HL-60 (cell line): ENCODE measurements around the gene DDIT3.

Experiments
- DNase-seq, 2 experiments: peaks; one replicate each; pipeline ENCODE4 v3.0.0-alpha.2; 2010 to 2020; ENCODE audit warnings: low read depth in 1 of 2, low spot score in 1 of 2
- H3K27ac ChIP-seq: fragments of 250-450 bp; sonication (Bioruptor Pico); replicated peaks from 2 replicates; pipeline ENCODE4 v1.5.1; 2020; ENCODE audit warnings: mild to moderate bottlenecking, moderate library complexity
- H3K27me3 ChIP-seq: fragments of 250-450 bp; sonication (Bioruptor Pico); 2 replicates; pipeline ENCODE4 v1.5.1; 2021; ENCODE audit warnings: mild to moderate bottlenecking, moderate library complexity; ENCODE audit not compliant: insufficient read depth, poor library complexity, severe bottlenecking
- H3K4me3 ChIP-seq: replicated peaks from 2 replicates; pipeline ENCODE4 v1.5.1; 2011; ENCODE audit warnings: mild to moderate bottlenecking, control low read depth, low read length; ENCODE audit not compliant: insufficient read depth
- GABPA ChIP-seq: IDR thresholded peaks from 2 replicates; pipeline ENCODE4 v1.6.1; 2012; ENCODE audit warnings: low read depth
- POLR2AphosphoS5 ChIP-seq: IDR thresholded peaks from 2 replicates; pipeline ENCODE4 v1.6.1; 2012; ENCODE audit warnings: low read depth
- SPI1 ChIP-seq: IDR thresholded peaks from 2 replicates; pipeline ENCODE4 v1.6.1; 2012; ENCODE audit warnings: low read depth, mild to moderate bottlenecking, borderline replicate concordance
- TF ChIP-seq, protein P1 (sequence below): IDR thresholded peaks from 2 replicates; pipeline ENCODE4 v1.6.1; 2012; ENCODE audit warnings: low read depth; ENCODE audit not compliant: insufficient replicate concordance
- TF ChIP-seq, protein P2 (sequence below): IDR thresholded peaks from one replicate; pipeline ENCODE4 v1.5.1; 2011; ENCODE audit warnings: low read length, control low read depth, inconsistent platforms; ENCODE audit not compliant: insufficient read depth

Gene DDIT3

GRCh38 chr12:57517187-57517586, 3.1 kb downstream of the DDIT3 start:
- Histone ChIP-seq H3K27me3 (no peaks in the 10 kb centered on the region), H3K4me3 (no peak overlapping the region), H3K27ac (no peak overlapping the region)
- no peak for DNase-seq
- TF ChIP-seq POLR2AphosphoS5 = no peak
- TF ChIP-seq GABPA = no peak
- TF ChIP-seq, protein P1, sequence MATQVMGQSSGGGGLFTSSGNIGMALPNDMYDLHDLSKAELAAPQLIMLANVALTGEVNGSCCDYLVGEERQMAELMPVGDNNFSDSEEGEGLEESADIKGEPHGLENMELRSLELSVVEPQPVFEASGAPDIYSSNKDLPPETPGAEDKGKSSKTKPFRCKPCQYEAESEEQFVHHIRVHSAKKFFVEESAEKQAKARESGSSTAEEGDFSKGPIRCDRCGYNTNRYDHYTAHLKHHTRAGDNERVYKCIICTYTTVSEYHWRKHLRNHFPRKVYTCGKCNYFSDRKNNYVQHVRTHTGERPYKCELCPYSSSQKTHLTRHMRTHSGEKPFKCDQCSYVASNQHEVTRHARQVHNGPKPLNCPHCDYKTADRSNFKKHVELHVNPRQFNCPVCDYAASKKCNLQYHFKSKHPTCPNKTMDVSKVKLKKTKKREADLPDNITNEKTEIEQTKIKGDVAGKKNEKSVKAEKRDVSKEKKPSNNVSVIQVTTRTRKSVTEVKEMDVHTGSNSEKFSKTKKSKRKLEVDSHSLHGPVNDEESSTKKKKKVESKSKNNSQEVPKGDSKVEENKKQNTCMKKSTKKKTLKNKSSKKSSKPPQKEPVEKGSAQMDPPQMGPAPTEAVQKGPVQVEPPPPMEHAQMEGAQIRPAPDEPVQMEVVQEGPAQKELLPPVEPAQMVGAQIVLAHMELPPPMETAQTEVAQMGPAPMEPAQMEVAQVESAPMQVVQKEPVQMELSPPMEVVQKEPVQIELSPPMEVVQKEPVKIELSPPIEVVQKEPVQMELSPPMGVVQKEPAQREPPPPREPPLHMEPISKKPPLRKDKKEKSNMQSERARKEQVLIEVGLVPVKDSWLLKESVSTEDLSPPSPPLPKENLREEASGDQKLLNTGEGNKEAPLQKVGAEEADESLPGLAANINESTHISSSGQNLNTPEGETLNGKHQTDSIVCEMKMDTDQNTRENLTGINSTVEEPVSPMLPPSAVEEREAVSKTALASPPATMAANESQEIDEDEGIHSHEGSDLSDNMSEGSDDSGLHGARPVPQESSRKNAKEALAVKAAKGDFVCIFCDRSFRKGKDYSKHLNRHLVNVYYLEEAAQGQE = no peak
- TF ChIP-seq SPI1 = no peak
- TF ChIP-seq, protein P2, sequence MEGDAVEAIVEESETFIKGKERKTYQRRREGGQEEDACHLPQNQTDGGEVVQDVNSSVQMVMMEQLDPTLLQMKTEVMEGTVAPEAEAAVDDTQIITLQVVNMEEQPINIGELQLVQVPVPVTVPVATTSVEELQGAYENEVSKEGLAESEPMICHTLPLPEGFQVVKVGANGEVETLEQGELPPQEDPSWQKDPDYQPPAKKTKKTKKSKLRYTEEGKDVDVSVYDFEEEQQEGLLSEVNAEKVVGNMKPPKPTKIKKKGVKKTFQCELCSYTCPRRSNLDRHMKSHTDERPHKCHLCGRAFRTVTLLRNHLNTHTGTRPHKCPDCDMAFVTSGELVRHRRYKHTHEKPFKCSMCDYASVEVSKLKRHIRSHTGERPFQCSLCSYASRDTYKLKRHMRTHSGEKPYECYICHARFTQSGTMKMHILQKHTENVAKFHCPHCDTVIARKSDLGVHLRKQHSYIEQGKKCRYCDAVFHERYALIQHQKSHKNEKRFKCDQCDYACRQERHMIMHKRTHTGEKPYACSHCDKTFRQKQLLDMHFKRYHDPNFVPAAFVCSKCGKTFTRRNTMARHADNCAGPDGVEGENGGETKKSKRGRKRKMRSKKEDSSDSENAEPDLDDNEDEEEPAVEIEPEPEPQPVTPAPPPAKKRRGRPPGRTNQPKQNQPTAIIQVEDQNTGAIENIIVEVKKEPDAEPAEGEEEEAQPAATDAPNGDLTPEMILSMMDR = no peak

- DNase-seq = no peak
- no peaks in the 10 kb centered on the region for H3K27me3 ChIP-seq
- H3K27ac ChIP-seq = no peak overlapping the region
- H3K4me3 ChIP-seq = no peak overlapping the region
- no peak for TF ChIP-seq GABPA
- no peak for TF ChIP-seq SPI1
- TF ChIP-seq POLR2AphosphoS5 = no peak; the same call in 1 of the 2 replicates
- TF ChIP-seq, protein P2 = no peak
- TF ChIP-seq, protein P1 = no peak
These were observed 3.6 kb downstream of the DDIT3 start for GRCh38 chr12:57516617-57517153.

GRCh38 chr12:57515934-57516541, 4.3 kb downstream of the DDIT3 start:
- TF ChIP-seq POLR2AphosphoS5 = peak; percentile 17; the same call in 1 of the 2 replicates
- TF ChIP-seq GABPA = no peak
- TF ChIP-seq SPI1 = peak; percentile 22; the same call in 1 of the 2 replicates
- no peak overlapping the region for H3K27ac ChIP-seq
- no peak overlapping the region for H3K4me3 ChIP-seq
- no peaks in the 10 kb centered on the region for H3K27me3 ChIP-seq
- DNase-seq = no peak

GRCh38 chr12:57515408-57515933, 4.8 kb downstream of the DDIT3 start:
- Histone ChIP-seq H3K27ac (no peak overlapping the region), H3K27me3 (no peaks in the 10 kb centered on the region), H3K4me3 (no peak overlapping the region)
- DNase-seq = no peak
- TF ChIP-seq SPI1 = no peak
- TF ChIP-seq, protein P1 = no peak
- TF ChIP-seq, protein P2 = no peak
- no peak for TF ChIP-seq POLR2AphosphoS5
- no peak for TF ChIP-seq GABPA
